Occipital lobe (tissue), 2 donors: ENCODE data around the gene MATCAP1. TPM values are rescaled to one million over a fixed set of nuclear protein-coding genes. Genes with fewer than 3 reads are reported as not detected.

Experiments used
- DNase-seq: peaks from one replicate; lab custom pipeline; 2025; lab: John Stamatoyannopoulos, UW
- total RNA-seq: library from RNA; depleted of rRNA; stranded (reverse); fragments of >200 nt; gene quantifications from one replicate; pipeline ENCODE4 v1.2.3, GENCODE V29; 2014

Gene MATCAP1
- total RNA-seq, 1 donor from 2014 or later, result 49.1 TPM

DNA sequence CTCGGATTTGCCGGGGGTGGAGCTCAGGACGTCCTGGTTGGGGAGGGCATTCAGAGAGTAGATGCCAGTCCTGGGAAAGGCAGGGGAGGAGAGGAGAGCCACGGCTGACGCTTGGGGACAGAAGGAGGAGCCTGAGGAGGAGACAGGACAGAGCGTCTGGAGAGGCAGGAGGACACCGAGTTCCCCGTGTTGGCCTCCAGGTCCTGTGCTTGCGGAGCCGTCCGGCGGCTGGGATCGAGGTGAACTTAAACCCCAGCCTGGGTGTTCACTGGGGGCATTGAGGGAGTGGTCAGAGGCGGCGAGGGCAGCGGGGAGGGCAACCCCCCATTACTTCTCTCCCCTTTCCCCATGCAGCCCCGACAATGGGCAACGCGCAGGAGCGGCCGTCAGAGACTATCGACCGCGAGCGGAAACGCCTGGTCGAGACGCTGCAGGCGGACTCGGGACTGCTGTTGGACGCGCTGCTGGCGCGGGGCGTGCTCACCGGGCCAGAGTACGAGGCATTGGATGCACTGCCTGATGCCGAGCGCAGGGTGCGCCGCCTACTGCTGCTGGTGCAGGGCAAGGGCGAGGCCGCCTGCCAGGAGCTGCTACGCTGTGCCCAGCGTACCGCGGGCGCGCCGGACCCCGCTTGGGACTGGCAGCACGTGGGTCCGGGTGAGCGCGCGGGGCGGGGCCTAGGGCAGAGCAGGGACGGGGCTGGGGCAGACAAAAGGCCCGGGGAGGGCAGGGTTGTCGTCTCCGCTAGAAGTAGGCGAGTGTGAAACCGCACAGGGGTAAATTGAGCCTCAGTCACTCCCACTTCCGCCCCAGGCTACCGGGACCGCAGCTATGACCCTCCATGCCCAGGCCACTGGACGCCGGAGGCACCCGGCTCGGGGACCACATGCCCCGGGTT is 9.7 kb downstream of the MATCAP1 start:
- DNase-seq, result peak; percentile 82

DNA sequence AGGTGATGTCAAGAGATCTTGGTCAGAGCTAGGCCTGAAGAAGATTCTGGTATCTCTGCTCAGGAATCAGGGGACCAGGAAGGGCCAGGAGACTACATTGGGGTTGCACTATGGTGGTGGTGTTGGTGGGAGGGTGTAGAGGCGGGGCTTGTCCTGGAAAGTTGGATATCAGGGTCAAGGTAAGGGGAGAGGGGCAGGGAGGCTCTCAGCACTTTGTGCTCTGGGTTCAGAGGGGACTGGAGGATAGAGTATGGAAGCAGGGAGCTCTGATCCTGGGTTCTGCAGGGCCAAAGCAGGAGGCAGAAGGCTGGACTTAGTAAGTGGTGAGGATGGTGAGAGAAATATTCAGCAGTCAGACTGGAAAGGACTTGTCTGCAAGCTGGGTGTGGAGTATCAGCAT is 10.4 kb downstream of the MATCAP1 start:
- no peak for DNase-seq

DNA sequence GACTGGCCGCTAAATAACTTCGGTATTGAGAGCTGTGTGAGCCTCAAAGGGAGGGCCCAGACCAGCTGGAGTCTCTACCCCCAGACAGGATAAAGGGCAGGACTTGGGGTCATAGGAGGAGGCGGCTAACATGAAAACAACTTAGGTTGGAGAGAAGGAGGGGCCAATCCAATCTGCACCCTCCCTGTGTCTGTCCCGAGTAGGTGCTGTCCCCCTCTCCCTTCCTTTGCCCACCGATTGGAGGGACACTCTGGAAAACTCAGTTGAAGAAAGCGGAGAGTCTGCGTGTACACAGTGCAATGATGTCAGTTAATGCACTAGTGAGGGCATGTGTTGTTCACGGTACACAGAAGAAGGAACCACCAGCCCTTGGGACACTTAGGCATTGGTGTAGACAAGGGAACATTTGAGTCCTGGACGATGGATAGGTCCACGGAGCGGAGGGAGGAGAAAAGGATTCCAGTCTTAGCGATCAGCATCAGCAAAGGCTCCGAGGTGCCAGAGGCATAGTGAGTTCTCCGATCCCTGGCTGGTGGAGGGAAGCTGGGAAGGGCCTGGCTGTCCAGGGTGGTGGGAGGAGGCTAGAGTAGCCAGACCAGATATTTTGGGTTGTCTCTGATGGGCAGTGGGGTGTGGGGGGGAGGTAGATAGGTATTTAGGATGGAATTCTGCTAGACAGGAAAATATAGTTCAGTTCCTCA is 12.7 kb downstream of the MATCAP1 start:
- DNase-seq, result no peak

DNA sequence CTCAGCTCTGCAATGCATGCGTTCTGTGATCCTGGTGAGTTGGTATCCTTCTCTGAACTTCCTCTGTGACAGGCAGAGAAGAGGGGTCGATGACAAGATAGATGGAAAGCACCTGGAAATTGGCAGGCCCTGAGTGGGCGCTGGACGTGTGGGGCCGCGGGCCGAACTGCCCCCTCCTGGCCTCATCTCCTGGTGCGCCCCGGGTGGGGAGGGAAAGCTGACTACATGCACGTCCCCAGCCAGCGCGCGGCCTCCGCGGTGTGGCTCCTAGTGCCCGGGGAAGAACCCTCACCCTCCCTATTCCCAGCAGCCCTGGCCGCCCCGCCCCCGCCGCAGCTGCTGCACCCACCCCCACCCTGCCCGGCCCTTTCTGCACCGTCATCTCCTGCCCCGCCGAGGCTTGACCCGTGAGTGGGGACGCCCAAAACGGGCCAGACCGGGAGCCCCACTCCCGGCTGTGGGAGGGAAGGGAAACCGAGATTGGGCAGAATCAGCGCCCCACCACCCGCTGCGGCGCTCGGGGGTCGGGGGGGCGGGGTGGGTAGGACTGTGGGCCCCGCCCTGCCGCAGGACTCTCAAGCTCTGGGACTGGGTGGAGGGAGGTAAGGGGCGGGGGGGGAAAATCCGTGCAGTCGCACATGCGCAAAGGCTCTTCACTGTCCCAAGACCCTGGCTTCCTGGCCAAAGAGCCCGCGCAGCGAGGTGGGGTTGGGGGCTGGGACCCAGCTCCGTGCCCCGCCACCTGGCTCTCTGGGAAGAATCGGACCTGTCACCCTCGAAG is 13.4 kb downstream of the MATCAP1 start, which contains the start of gene NOL3:
NOL3 (plus strand) TSS at position 371 of the 781 bp plus-strand sequence.
- DNase-seq, result peak; percentile 64

DNA sequence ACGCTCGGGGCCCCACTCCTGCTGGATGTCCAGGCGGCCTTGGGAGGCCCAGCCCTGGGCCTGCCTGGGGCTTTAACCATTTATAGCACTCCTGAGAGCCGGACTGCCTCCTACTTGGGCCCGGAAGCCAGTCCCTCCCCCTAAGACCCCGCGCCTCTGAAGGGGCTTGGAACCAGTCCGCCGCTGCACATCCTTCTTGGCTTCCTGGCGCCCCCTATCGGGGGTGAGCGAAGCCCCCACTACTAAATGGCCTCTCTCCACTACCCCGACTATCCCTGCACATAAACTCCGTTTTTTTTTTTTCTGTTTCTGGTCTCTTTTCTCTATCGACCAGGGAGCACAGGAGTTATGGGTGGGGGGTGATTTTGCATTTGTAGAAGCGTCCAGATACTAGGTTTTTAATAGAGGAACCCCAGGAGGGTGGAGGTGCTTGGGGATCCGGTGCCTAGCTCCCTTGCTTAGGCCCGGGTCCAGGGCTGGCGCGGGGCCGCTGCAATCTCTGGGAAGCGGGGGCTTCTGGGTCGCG is 14.1 kb downstream of the MATCAP1 start:
- DNase-seq, result no peak

DNA sequence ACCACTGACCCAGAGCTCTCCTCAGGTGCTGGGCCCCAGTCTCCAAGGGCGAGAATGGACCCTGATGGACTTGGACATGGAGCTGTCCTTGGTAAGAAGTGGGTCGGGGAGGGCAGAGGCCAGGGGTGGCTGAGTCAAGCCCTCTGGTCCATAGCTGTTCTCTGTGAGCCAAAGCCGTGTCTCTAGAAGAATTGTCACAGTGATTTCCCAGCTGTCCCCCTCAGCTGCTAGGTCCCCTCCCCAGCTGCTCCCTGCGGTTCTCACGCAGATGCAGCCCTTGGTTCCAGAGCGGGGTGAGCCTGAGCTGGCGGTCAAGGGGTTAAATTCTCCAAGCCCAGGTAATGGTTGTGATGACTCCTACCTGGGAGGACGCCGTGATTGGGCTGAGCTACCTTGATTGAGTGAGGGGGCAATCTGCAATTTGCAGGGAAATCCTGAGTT is 14.7 kb downstream of the MATCAP1 start:
- DNase-seq, result no peak

DNA sequence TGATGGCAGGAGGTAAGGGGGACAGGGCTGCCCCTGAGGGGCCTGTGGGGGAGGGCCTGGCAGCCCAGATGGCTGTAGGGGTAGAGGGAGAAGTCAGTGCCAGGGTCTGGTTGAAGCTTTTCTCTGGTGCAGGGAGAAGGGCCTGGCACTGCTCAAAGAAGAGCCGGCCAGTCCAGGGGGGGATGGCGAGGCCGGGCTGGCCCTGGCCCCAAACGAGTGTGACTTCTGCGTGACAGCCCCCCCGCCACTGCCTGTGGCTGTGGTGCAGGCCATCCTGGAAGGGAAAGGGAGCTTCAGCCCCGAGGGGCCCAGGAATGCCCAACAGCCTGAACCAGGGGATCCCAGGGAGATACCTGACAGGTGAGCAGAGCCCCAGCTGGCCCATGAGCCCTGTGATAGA is 16.2 kb downstream of the MATCAP1 start:
- no peak for DNase-seq

DNA sequence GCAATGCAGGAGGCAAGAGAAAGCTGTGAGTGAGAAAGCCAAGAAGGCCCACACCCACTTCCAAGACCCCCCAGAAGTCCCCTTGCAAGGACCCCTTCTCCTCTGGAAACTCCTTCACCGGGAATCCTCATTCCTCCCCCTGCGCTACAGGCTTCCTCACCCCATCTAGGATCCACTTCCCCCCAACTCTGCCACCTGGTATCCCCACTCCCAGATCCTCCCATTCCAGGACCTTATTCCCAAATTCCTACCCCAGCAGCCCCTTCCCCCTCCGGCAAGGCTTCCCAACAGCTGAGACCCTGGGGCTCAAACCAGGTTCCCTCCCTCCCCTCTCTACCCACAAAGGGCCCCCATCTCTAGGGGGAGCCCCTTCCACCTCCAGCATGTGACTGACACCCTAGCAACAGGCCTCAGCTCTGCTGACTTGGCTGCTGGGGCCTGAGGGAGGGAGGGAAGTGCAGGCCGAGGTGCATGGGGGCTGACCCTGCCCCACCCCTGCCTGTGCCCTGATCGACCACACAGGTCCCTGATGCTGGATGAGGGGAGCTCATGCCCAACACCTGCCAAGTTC is 17.1 kb downstream of the MATCAP1 start:
- DNase-seq, result no peak

DNA sequence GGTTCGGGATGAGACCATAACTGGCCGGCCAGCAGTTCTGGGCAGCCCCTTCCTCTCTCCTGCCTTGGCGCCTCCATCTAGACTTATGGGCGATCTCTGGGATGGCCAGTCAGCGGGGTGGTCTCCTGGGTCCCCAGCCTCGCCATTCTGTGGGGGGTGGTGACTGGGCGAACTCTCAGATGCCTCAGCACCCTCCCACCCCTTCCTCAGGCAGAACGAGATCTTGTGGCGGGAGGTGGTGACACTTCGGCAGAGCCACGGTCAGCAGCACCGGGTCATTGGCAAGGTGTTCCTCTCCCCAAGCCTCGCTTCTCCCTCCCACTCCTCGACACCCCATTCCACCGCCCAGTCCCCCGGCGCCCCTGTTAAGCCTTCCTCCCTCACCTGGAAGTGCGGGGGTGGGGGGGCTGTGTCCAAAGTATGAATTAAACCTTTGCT is 17.6 kb downstream of the MATCAP1 start:
- DNase-seq, result no peak

DNA sequence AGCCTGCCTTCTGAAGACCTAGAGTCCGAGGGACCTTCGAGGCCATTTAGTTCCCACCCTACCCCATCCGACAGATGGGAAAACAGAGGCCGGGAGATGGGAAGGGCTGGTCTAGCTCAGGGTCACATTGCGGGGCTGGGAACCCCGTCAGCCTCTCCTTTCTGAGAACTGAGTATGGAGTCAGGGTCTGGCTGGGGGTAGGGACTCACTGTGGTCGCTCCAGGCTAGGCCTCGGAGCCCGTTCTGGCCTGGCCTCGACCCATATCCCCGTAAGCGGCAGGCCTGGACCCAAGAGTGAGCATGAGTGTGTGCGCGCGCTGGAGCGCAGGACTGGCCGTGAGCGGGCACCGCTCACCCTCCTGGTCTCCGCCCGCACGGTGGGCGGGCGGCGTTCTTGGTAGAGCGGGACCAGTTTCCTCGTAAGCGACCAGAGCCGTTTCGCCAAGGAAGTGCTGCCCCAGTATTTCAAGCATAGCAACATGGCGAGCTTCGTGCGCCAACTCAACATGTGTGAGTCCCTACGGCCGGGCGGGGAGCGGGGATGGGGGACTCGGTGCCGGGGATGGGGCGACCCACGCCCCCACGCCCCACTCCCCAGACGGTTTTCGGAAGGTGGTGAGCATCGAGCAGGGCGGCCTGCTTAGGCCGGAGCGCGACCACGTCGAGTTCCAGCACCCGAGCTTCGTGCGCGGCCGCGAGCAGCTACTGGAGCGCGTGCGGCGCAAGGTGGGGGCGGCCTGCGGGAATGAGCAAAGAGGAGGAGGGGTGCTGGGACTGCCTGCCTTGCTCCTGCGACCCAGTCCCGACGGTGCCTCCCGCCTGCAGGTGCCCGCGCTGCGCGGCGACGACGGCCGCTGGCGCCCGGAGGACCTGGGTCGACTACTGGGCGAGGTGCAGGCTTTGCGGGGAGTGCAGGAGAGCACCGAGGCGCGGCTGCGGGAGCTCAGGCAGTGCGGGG is 18.4 kb downstream of the MATCAP1 start:
- no peak for DNase-seq

DNA sequence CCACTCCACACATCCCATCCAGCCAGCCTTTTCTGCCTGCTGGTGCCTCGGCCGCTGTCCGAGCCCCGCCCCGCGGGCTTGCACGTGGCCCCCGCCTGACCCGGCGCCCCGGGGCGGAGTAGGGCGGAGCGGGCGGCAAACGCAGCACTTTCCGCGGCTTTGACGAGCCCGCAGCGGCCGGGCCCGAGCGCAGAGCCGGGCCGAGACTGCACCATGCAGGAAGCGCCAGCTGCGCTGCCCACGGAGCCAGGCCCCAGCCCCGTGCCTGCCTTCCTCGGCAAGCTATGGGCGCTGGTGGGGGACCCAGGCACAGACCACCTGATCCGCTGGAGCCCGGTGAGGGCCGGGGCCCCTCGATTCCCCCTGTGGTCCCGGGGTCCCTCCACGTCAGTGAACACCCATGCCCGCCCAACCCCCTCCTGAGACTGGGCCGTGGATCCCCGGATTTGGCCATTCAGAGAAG is 19.1 kb downstream of the MATCAP1 start, which contains the start of gene HSF4:
HSF4 (plus strand) TSS at position 147 of the 463 bp plus-strand sequence; CDS start at position 214, 67 bp downstream.
- peak; percentile 53 for DNase-seq

DNA sequence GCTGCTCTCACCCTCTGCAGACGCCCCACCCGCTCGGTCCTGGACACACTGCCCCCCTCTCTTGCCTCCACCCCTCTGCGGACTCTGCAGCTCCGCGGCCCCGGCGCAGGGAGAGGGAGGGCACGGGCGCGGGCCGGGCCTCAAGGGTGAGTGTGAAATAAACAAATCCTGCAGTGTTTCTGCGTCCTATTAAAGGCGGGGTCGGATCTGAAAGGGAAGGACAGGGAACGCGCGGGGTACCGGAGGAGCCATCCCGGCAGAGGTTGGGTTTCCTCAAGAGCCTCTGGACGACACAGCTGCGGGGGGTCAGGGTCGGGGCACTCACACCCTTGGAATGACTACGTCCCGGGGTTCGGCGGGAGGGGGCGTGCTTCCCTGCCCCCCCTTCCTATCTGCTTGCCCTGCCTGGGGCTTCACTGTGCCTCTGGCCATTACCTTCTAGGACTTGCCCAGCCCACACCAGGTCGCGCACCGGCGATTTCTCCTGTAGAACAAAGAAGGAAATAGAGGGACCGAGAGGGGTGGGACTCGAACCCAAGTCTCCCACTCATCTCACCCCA is 19.7 kb downstream of the MATCAP1 start:
- no peak for DNase-seq

DNA sequence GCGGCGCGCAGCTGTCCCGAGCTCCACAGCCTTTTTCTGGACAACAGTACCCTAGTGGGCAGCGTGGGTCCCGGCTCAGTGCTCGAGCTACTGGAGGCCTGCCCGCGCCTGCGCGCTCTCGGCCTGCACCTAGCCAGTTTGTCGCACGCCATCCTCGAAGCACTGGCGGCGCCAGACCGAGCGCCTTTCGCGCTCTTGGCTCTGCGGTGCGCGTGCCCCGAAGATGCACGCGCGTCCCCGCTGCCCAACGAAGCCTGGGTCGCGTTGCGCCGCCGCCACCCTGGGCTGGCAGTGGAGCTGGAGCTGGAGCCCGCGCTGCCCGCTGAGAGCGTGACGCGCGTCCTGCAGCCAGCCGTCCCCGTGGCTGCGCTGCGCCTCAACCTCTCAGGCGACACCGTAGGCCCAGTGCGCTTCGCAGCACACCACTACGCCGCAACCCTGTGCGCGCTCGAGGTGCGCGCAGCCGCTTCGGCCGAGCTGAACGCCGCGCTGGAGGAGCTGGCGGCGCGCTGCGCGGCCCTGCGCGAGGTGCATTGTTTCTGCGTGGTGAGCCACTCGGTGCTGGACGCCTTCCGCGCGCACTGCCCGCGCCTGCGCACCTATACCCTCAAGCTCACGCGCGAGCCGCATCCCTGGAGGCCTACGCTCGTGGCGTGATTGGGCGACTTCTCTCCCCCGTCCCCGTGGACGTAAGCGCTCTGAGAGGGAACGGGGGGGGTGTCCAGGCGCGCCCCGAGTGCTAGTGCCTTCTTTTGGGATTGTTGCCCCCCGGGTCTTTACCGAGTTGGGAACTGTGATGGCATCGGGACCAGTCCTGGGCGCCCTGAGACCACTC is 20.4 kb downstream of the MATCAP1 start:
- peak; percentile 80 for DNase-seq

DNA sequence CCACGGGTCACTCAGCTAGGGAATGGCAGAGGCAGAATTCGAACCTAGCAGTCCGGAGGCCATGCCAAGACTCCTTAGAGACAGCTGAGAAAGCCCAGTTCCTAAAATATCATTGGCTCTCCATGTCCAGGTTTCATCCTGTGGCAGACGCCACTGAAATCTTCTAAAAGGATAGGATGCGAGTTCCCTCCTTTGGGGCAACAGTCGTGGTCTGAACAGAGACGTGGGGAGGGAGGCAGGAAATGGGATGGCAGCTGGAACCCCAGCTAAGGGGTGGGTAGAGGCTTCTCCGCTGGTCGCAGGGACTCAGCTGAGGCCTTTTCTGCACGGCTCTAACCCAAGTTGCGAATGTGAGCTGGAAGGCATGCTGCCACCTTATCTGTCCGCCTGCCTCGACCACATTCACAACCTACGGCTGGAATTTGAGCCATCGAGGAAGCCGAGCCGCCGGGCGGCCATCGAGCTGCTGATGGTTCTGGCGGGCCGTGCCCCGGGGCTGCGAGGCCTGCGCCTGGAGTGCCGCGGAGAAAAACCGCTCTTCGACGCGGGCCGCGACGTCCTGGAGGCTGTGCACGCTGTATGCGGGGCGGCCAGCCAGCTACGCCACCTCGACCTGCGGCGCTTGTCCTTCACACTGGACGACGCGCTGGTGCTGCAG is 21.1 kb downstream of the MATCAP1 start:
- no peak for DNase-seq

DNA sequence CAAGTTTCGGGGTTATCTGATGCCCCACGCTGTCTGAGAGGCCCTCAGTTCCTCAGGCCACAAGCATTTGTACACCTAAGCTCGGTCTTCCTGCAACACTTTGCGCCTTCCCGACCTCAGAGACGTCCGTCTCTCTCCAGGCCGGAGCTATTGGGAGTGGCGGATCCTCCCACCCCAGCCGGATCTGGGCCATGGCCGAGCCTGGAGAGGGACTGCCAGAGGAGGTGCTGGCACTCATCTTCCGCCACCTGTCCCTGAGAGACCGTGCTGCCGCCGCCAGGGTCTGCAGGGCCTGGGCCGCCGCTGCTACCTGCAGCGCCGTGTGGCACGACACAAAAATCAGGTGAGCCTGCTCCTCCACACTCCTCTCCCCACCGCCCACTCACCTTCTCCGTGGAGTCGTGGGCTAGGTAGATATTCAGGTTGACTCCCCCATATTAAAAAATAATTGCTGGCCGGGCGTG is 22.1 kb downstream of the MATCAP1 start:
- DNase-seq, result no peak

DNA sequence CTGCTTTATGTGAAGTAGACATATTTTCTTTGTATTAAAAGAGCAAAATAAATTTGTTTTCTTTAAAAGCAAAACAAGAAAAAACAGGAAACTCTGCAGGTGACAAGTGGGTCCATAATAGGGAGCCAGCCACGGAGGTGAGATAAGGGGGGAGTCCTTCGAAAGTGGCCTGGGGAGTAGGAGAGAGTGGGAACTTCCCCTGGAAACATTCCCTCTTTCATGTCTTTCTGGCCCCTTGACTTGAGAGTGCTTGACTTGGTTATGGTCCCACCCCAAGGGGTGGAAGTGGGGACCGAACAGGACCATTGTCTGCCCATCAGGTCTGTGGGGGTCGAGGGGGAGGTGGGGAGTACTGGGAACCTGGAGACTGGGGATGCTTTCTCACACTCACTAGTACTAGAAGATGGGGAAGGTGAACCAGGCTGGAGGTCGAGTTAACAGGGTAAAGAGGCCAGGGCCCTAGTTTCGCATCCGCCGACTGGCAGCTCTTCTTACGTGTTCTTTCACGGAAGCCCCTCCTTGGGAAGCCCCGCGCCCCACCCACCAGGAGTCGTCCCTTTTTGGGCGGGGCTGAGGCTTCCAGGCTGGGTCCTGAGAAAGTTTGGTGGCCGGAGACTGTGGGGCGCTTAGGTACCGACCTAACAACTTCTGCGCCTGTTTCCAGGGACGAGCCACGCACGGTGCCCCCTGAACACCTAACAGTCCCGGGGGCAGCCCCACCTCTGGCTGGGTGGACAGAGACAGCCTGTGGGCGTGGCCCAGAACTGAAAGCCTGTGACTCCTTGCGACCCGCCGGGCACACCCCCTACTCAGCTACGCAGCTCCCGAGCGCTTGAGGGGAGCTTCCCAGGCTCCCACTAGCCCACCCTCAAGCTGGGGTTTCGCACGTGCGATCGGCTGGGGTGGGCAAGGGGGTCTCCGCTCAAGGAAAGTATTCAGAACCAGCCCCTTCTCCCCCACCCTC is 24.8 kb downstream of the MATCAP1 start:
- no peak for DNase-seq
